Mucosa of rectum (tissue), 2 donors: Measurements from ENCODE around the gene PRKCSH.
"Not testable (repeated sequence)": the region's sequence is repeated elsewhere in the genome, so short reads cannot be mapped to it uniquely, and the experiment has no call there.

Source experiments
- H3K27ac ChIP-seq, 2 donors: one replicate each; pipeline ENCODE4 v1.7.0; 2013; ENCODE audit warnings: inconsistent platforms in 2 of 2, low read depth in 2 of 2, low read length in 2 of 2
- H3K27me3 ChIP-seq, 2 donors: one replicate each; pipeline ENCODE4 v1.7.0; 2013; ENCODE audit warnings: low read length in 2 of 2; ENCODE audit not compliant: control insufficient read depth in 2 of 2, insufficient read depth in 2 of 2
- H3K36me3 ChIP-seq, 2 donors: one replicate each; pipeline ENCODE4 v1.7.0; 2013; ENCODE audit warnings: low read length in 2 of 2; ENCODE audit not compliant: control insufficient read depth in 2 of 2, insufficient read depth in 2 of 2
- H3K4me1 ChIP-seq, 2 donors: one replicate each; pipeline ENCODE4 v1.7.0; 2013; ENCODE audit warnings: low read length in 2 of 2, mild to moderate bottlenecking in 1 of 2; ENCODE audit not compliant: control insufficient read depth in 2 of 2, insufficient read depth in 2 of 2
- H3K4me3 ChIP-seq, 2 donors: one replicate each; pipeline ENCODE4 v1.7.0; 2013; ENCODE audit warnings: low read length in 2 of 2
- H3K9ac ChIP-seq, 2 donors: one replicate each; pipeline ENCODE4 v1.7.0; 2013; ENCODE audit warnings: low read length in 2 of 2, low read depth in 1 of 2, mild to moderate bottlenecking in 1 of 2
- H3K9me3 ChIP-seq, 2 donors: one replicate each; pipeline ENCODE4 v1.7.0; 2013; ENCODE audit warnings: low read length in 2 of 2; ENCODE audit not compliant: control insufficient read depth in 2 of 2
- donor health status: healthy.
- donor health status: Normal muscosa, but diverticular disease.

The PRKCSH gene

DNA sequence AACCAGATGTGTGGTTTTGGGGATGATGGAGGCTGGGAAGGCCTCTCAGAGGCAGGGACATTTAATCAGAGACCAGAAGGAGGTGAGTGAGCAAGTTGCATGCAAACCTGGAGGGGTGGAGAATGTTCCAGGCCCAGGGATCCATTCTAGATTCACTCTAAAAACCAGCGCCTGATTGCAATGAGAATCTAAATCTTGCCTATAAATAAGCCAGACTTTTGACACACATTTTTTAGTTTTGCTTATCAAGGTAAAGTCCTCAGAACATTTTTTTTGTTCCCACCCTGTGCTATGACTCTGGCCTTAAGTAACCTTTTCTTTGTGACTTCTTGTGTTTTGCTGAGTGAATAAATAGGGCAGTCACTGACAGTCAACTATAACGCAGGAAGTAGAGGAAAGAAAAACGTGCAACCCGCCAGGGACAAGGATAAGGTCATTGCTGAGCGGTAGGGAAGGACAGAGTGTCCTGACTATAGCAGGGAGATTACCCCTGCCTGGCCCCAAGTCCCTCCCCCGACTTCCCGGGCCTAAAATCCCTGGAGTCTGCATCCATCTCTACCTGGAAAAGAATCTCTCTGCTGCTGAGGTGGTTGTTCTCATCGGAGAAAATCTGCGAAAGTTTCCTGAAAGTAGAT lies 30.7 kb upstream of the PRKCSH start:
- no peaks in the 10 kb centered on the region for H3K4me1 ChIP-seq
- H3K9me3 ChIP-seq: no peaks in the 10 kb centered on the region
- H3K36me3 ChIP-seq: no peaks in the 10 kb centered on the region
- no peak overlapping the region for H3K9ac ChIP-seq
- no peak overlapping the region for H3K4me3 ChIP-seq
- no peak overlapping the region for H3K27ac ChIP-seq
- H3K27me3 ChIP-seq: no peaks in the 10 kb centered on the region

DNA sequence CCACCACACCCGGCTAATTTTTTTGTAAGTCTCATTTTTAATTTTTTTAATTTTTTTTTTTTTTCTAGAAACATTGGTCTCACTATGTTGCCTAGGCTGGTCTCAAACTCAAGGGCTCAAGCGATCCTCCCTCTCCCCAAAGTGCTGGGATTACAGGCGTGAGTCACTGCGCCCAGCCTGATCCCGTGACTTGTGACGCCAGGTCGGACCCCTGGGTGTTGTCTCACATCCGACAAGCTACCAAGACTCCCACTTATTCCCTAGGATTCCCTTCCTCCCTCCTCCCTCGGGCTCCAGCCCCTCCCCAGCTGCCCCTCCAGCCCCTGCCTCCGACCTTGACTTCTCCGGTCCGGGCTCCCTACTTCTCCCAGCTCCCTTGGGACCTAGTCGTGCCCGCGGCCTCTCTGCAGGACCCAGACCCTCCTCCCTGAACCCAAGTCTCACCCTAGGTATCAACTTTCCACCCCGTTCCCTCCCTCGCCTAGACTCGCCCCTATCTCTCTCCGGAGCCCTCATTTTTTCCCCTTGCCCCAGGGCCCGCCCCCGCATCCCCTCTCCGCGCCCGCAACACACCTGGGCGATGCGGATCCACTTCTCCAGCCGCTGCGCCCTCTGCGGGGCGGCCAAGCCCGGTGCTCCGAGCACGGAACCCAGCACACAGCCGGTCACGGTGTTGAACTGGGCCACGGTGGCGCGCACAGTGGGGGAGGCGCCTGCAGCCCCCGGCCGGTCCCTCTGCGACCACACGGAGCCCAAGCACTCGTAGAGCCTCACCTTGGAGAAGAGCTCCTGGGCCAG lies 29.4 kb upstream of the PRKCSH start:
- Histone ChIP-seq H3K4me1 (no peaks in the 10 kb centered on the region), H3K36me3 (no peaks in the 10 kb centered on the region), H3K27me3 (no peaks in the 10 kb centered on the region), H3K27ac (no peak overlapping the region), H3K4me3 (no peak overlapping the region), H3K9me3 (no peaks in the 10 kb centered on the region), H3K9ac (no peak overlapping the region)

DNA sequence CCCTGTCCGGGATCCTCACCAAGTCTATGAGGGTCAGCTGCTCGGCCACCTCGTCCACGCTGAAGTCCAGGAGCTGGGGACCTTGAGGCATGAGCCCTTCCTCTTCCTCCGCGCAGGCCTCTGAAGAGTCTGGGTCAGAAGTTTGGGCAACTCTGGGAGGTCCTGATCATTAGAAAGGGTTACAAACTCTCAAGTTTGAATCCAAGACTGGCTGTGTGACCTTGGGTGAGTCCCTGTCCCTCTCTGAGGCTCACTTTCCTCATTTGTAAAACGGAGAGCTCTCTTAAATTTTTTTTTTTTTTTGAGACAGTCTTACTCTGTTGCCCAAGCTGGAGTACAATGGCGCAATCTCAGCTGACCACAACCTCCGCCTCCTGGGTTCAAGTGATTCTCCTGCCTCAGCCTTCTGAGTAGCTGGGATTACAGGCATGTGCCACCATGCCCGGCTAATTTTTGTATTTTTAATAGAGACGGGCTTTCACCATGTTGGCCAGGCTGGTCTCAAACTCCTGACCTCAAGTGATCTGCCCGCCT lies 28.7 kb upstream of the PRKCSH start:
- H3K9ac ChIP-seq, H3K27me3 ChIP-seq, H3K27ac ChIP-seq, H3K4me3 ChIP-seq, H3K4me1 ChIP-seq, H3K9me3 ChIP-seq, H3K36me3 ChIP-seq: not testable (repeated sequence)

DNA sequence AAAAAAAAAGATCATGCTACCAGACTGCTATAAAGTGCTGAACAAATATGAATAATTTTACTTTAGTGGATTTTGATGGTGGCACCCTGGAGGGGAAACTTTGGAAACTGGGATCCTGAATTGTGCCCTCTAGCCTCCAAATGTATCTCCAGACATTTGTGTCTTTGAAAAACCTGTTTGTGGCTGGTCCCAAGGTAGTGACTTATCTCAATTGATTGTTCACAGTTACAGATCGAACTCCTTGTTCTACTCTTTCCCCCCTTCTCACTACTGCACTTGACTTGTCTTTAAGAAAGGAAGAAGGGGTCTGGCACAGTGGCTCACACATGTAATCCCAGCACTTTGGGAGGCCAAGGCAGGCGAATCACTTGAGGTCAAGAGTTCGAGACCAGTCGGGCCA lies 26.8 kb upstream of the PRKCSH start:
- Histone ChIP-seq H3K27me3 (no peaks in the 10 kb centered on the region), H3K4me1 (no peaks in the 10 kb centered on the region), H3K4me3 (no peak overlapping the region), H3K36me3 (no peaks in the 10 kb centered on the region), H3K9me3 (no peaks in the 10 kb centered on the region), H3K9ac (no peak overlapping the region), H3K27ac (no peak overlapping the region)

DNA sequence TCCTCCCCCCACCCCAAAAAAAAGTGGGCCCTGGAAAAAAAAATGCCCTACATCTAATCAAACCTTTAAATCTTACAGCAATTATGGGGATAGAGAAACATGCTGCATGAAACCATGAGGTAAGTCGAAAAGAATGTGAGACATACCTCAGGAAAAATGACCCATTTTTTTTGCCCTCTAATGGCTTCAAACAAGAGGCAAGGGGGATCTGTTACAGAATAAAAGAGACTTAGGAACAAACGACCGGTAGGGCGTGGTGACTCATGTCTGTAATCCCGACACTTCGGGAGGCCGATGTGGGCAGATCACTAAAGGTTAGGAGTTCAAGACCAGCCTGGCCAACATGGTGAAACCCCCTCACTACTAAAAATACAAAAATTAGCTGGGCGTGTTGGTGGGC lies 24.8 kb upstream of the PRKCSH start:
- Histone ChIP-seq H3K27me3 (no peaks in the 10 kb centered on the region), H3K27ac (no peak overlapping the region), H3K36me3 (no peaks in the 10 kb centered on the region), H3K9ac (no peak overlapping the region), H3K4me1 (no peaks in the 10 kb centered on the region), H3K4me3 (no peak overlapping the region), H3K9me3 (no peaks in the 10 kb centered on the region)

DNA sequence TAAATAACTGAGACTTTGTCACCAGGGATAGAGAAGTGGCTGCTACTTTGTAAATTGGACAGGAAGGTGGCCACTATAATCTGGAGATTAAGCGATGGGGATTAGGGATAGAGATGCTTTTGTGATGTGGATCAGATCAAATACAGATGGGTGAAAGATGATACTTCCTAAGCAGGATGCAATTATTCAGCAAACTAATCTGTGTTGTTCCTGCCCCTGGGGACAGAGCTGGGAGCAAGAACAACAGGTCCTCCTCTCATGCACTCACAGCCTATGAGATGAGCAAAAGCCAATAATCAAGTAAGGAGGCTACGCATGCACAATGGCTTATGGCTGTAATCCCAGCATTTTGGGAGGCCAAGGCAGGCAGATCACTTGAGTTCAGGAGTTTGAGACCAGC lies 20.9 kb upstream of the PRKCSH start:
- Histone ChIP-seq H3K9ac (no peak overlapping the region), H3K4me1 (peaks cover 0 to 4% of the 10 kb centered on the region in 2 donors), H3K36me3 (no peaks in the 10 kb centered on the region), H3K4me3 (no peak overlapping the region), H3K27ac (no peak overlapping the region), H3K9me3 (no peaks in the 10 kb centered on the region), H3K27me3 (peaks cover 3 to 4% of the 10 kb centered on the region in 2 donors)

DNA sequence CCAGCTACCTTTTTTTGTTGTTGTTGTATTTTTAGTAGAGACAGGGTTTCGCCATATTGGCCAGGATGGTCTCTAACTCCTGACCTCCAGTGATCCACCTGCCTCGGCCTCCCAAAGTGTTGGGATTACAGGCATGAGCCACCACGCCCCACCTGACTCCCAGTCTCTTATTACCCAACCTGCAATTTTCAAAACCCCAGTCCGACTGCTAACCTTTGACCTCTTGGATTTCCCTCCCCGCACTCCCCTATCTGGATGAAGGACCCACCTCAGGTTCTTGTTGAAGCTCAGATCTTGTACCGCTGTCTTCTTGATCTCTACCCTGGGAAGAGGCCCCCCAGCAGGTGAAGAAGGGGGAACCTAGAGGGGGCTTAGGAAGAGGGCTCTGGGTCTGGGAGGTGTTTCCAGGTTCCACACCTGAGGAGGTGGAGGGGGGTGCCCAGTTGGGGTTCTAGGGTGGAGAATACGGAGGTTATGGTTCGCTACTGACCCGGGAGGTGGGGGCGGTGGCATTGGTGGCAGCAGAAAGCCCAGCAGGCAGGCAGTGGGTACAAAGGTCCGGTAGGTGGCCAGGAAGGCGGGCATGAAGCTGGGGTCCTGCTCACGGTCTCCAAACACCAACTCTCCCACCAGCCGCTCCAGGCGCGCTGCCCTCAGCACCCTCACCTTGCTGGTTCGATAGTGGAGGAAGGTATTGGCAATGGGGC lies 18.9 kb upstream of the PRKCSH start:
- H3K9ac ChIP-seq: no peak overlapping the region
- H3K4me1 ChIP-seq: peaks cover 3 to 12% of the 10 kb centered on the region in 2 donors
- no peak overlapping the region for H3K4me3 ChIP-seq
- H3K36me3 ChIP-seq: no peaks in the 10 kb centered on the region
- no peaks in the 10 kb centered on the region for H3K9me3 ChIP-seq
- peaks cover 14 to 21% of the 10 kb centered on the region in 2 donors for H3K27me3 ChIP-seq
- no peak overlapping the region for H3K27ac ChIP-seq

DNA sequence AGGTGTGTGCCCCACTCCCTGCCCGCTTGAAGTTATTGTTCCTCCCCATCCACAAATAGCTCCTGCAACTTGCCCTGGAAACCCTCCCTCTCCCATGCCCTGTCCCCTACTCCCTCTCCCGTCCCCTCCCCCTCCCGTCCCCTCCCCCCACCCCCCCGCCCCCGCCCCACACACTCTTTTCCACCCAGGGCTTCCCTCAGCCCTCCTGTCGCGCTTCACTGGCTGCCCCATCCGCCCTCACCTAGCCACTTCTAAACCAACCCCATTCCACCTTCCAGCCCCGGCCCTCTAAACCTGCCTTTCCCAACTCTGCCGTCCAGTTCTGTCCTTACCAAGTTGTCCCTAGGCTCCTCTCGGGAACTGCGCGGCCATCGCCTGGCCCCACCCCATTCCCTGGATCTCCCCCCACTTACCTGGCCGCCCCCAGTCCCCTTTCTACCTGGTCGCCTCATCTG lies 17.3 kb upstream of the PRKCSH start:
- Histone ChIP-seq H3K36me3 (no peaks in the 10 kb centered on the region), H3K9me3 (no peaks in the 10 kb centered on the region), H3K4me1 (peaks cover 3 to 15% of the 10 kb centered on the region in 2 donors), H3K9ac (no peak overlapping the region), H3K27ac (no peak overlapping the region), H3K27me3 (peaks cover 18 to 29% of the 10 kb centered on the region in 2 donors), H3K4me3 (peak overlapping the region in 1 of 2 donors; percentile 67)

DNA sequence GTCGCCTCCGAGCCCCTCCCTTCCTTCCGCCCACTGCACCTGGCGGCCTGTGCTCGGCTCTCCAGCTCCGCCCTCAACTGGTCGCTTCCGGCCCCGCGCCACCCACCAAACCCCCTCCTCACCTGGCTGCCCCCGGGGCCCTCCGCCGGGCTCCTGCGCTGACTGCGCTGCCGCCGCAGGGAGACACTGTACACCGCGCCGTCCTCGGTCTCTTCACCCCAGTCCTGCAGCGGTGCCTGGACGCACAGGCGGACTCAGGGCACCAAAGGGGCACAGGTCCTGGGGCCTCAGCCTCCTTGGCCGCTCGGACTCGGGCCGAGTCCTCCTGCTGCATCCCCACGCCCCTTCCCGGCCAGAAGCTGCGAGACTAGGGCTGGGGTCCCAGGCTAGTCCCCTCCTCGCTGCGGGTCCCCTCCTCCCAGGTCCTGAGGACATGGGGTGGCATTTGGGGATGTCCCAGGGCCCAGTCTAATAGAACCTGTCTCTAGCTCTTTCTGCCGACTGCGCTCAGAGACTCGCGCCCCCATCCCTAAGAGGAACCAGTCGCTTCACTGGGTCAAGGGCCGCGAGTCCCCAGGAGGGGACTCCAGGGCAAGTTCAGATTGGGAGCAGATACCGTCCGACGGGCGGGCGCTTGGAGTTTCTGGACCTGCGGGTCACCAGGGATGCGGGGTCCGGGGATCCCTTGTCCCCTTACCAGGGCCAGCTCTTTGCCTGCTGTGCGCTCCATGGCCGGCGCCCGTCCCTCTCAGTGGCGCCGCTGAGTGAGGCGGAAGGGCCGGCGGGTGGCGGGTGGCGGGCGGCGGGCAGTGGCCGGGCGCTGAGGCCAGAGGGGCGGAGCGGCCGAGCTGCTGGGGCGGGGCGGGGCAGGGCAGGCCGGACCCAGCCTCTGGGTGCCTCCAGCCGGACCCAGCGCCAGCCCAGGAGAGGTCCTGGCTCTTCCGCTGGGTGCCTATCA lies 16.6 kb upstream of the PRKCSH start, which contains the start of gene RGL3:
Gene RGL3, minus strand, starts transcription at position 766 of the 958 bp plus-strand sequence. Its CDS starts 36 bp downstream, at position 730.
- H3K9ac ChIP-seq: peak within 1 kb of the TSS; percentile 32 to 68
- peak within 1 kb of the TSS; percentile 60 to 67 for H3K4me3 ChIP-seq
- H3K27ac ChIP-seq: peak within 1 kb of the TSS in 1 of 2 donors; percentile 42
- H3K27me3 ChIP-seq: peaks cover 24 to 34% of the 10 kb centered on the region in 2 donors
- no peaks in the 10 kb centered on the region for H3K9me3 ChIP-seq
- no peaks in the 10 kb centered on the region for H3K36me3 ChIP-seq
- H3K4me1 ChIP-seq: peaks cover 3 to 15% of the 10 kb centered on the region in 2 donors
